HG02840 (cell line): ENCODE data around the gene ADAMTS12.

Experiments
- ATAC-seq: cut with Tn5 transposase; IDR thresholded peaks from one replicate; pipeline ENCODE4 v1.9.1; 2021; ENCODE audit warnings: mild to moderate bottlenecking, moderate library complexity, moderate number of reproducible peaks; ENCODE audit not compliant: unreplicated experiment, low FRiP score

Gene ADAMTS12

GRCh38 chr5:33726422-33727165 lies 165.2 kb downstream of the ADAMTS12 start:
- ATAC-seq: no peak

GRCh38 chr5:33725806-33726205 lies 166.0 kb downstream of the ADAMTS12 start:
- ATAC-seq: no peak

- no peak for ATAC-seq
These were observed 170.1 kb downstream of the ADAMTS12 start for GRCh38 chr5:33721491-33722200.

- no peak for ATAC-seq
These were observed 171.6 kb downstream of the ADAMTS12 start for GRCh38 chr5:33720176-33720575.

GRCh38 chr5:33719769-33720168 lies 172.0 kb downstream of the ADAMTS12 start:
- ATAC-seq: no peak

- no peak for ATAC-seq
These were observed 176.1 kb downstream of the ADAMTS12 start for GRCh38 chr5:33715661-33716060.

- ATAC-seq: no peak
These were observed 178.5 kb downstream of the ADAMTS12 start for GRCh38 chr5:33713136-33713765.

- no peak for ATAC-seq
These were observed 179.1 kb downstream of the ADAMTS12 start for GRCh38 chr5:33712664-33713063.

- no peak for ATAC-seq
These were observed 180.6 kb downstream of the ADAMTS12 start for GRCh38 chr5:33711094-33711679.

GRCh38 chr5:33702867-33703266 lies 188.9 kb downstream of the ADAMTS12 start:
- ATAC-seq: no peak

- ATAC-seq: no peak
These were observed 189.8 kb downstream of the ADAMTS12 start for GRCh38 chr5:33701951-33702350.

GRCh38 chr5:33701251-33701650 lies 190.5 kb downstream of the ADAMTS12 start:
- ATAC-seq: no peak

- no peak for ATAC-seq
These were observed 195.4 kb downstream of the ADAMTS12 start for GRCh38 chr5:33696411-33696810.

- no peak for ATAC-seq
These were observed 198.8 kb downstream of the ADAMTS12 start for GRCh38 chr5:33692980-33693379.

- ATAC-seq: no peak
These were observed 199.9 kb downstream of the ADAMTS12 start for GRCh38 chr5:33691856-33692255.

- no peak for ATAC-seq
These were observed 201.2 kb downstream of the ADAMTS12 start for GRCh38 chr5:33690374-33691135.

- ATAC-seq: no peak
These were observed 203.3 kb downstream of the ADAMTS12 start for GRCh38 chr5:33688526-33688925.

- ATAC-seq: no peak
These were observed 203.7 kb downstream of the ADAMTS12 start for GRCh38 chr5:33688066-33688465.

- no peak for ATAC-seq
These were observed 205.7 kb downstream of the ADAMTS12 start for GRCh38 chr5:33685873-33686755.
